Cortex of kidney (tissue), 1 donor: Measurements from ENCODE around the gene NAALAD2.
"Not testable (repeated sequence)": the region's sequence is repeated elsewhere in the genome, so short reads cannot be mapped to it uniquely, and the experiment has no call there.

ENCODE experiments used
- DNase-seq: peaks from one replicate; lab custom pipeline; 2025; lab: John Stamatoyannopoulos, UW

The NAALAD2 gene

GRCh38 chr11:90134478-90135003, at the start of gene NAALAD2:
TSS of gene NAALAD2 (plus strand) at chr11:90134663. CDS start at chr11:90134759, 96 bp downstream.
- DNase-seq = no peak

- not testable (repeated sequence) for DNase-seq
Observed at GRCh38 chr11:90085650-90086049, 48.8 kb upstream of the NAALAD2 start, which contains the start of gene UBTFL1. TSS of gene UBTFL1 (plus strand) at chr11:90085950. CDS start at chr11:90085950, 0 bp downstream.

- not testable (repeated sequence) for DNase-seq
Observed at GRCh38 chr11:90088731-90089130, 45.7 kb upstream of the NAALAD2 start.

- not testable (repeated sequence) for DNase-seq
Observed at GRCh38 chr11:90095230-90095924, 39.1 kb upstream of the NAALAD2 start.

GRCh38 chr11:90098261-90098660, 36.2 kb upstream of the NAALAD2 start:
- not testable (repeated sequence) for DNase-seq

GRCh38 chr11:90100431-90100830, 34.0 kb upstream of the NAALAD2 start:
- DNase-seq = no peak

GRCh38 chr11:90113541-90113940, 20.9 kb upstream of the NAALAD2 start:
- no peak for DNase-seq

GRCh38 chr11:90120191-90120590, 14.3 kb upstream of the NAALAD2 start:
- no peak for DNase-seq

GRCh38 chr11:90124371-90124770, 10.1 kb upstream of the NAALAD2 start:
- DNase-seq = no peak

- no peak for DNase-seq
Observed at GRCh38 chr11:90124946-90125345, 9.5 kb upstream of the NAALAD2 start.

- DNase-seq = no peak
Observed at GRCh38 chr11:90133560-90134477, 644 bp upstream of the NAALAD2 start.

- no peak for DNase-seq
Observed at GRCh38 chr11:90135016-90135415, 553 bp downstream of the NAALAD2 start.

GRCh38 chr11:90148900-90149299, 14.4 kb downstream of the NAALAD2 start:
- DNase-seq = no peak

GRCh38 chr11:90166982-90167573, 32.6 kb downstream of the NAALAD2 start:
- not testable (repeated sequence) for DNase-seq

GRCh38 chr11:90167704-90168103, 33.2 kb downstream of the NAALAD2 start:
- DNase-seq = not testable (repeated sequence)

GRCh38 chr11:90168571-90168970, 34.1 kb downstream of the NAALAD2 start:
- DNase-seq = no peak

GRCh38 chr11:90171359-90171758, 36.9 kb downstream of the NAALAD2 start:
- no peak for DNase-seq

GRCh38 chr11:90176069-90176468, 41.6 kb downstream of the NAALAD2 start:
- DNase-seq = no peak

GRCh38 chr11:90178751-90179150, 44.3 kb downstream of the NAALAD2 start:
- DNase-seq = no peak

- no peak for DNase-seq
Observed at GRCh38 chr11:90179923-90180322, 45.5 kb downstream of the NAALAD2 start.

GRCh38 chr11:90187839-90188238, 53.4 kb downstream of the NAALAD2 start:
- DNase-seq = no peak

- no peak for DNase-seq
Observed at GRCh38 chr11:90189011-90189410, 54.5 kb downstream of the NAALAD2 start.
